Adrenal gland (tissue), 12 donors: ENCODE results near the gene SMG6. TPM values are rescaled to one million over a fixed set of nuclear protein-coding genes. Genes with fewer than 3 reads are reported as not detected.

ENCODE experiments used
- DNase-seq, 7 donors: peaks; one replicate each; pipeline ENCODE4 v3.0.0-alpha.2; 2019 to 2020
- H3K27ac ChIP-seq, 5 donors: fragments of 200-600 bp; sonication (generic) in 4 of 5; 1 replicate in 3 of 5; 2 replicates in 2 of 5; pipeline versions ENCODE4 v1.5.1 to v1.8.0; 2016 to 2020; ENCODE audit warnings: mild to moderate bottlenecking in 1 of 5
- H3K27me3 ChIP-seq: fragments of 200-600 bp; 2 replicates; pipeline ENCODE4 v1.8.0; 2021
- H3K36me3 ChIP-seq, 2 donors: fragments of 200-600 bp; replicated peaks in 1 of 2; 1 replicate in 1 of 2; 2 replicates in 1 of 2; pipeline versions ENCODE4 v1.5.1 to v1.8.0; 2018 to 2022
- H3K4me1 ChIP-seq, 2 donors: fragments of 200-600 bp; replicated peaks in 1 of 2; 1 replicate in 1 of 2; 2 replicates in 1 of 2; pipeline versions ENCODE4 v1.5.1 to v1.8.0; 2018 to 2021
- H3K4me3 ChIP-seq, 4 donors: fragments of 200-600 bp; sonication (generic) in 3 of 4; one replicate each; pipeline ENCODE4 v1.5.1; 2016 to 2018
- H3K9me3 ChIP-seq, 3 donors: fragments of 200-600 bp; sonication (generic) in 1 of 3; replicated peaks in 1 of 3; 1 replicate in 2 of 3; 2 replicates in 1 of 3; pipeline versions ENCODE4 v1.5.1 to v1.8.0; 2016 to 2021
- CTCF ChIP-seq, 6 experiments: fragments of 450-650 bp in 4 of 6; fragments of 200-600 bp in 2 of 6; sonication (generic) in 1 of 6; IDR thresholded peaks; 1 replicate in 5 of 6; 2 replicates in 1 of 6; pipeline versions ENCODE4 v1.5.1 to v1.8.0; 2016 to 2021; ENCODE audit warnings: antibody characterized with exemption in 6 of 6, mild to moderate bottlenecking in 2 of 6, moderate library complexity in 1 of 6
- POLR2A ChIP-seq, 2 donors: fragments of 450-650 bp; IDR thresholded peaks; one replicate each; pipeline ENCODE4 v1.6.1; 2017; ENCODE audit warnings: antibody characterized with exemption in 2 of 2, mild to moderate bottlenecking in 2 of 2, moderate library complexity in 1 of 2
- WGBS, 4 donors: extraction: QIAGEN DNeasy Blood & Tissue Kit in 2 of 4; methylation state at CpG; one replicate each; pipeline versions ENCODE4 v1.1.5 to v1.1.7; 2013 to 2017; 5-methylcytosine and 5-hydroxymethylcytosine counted together
- intact Hi-C, 2 donors: fragments of 100-400 bp; cut with DNase I; formaldehyde crosslinking; loops; one replicate each; pipeline versions ENCODE4 v1.14.1 to v1.15.0; 2022 to 2023
- polyA plus RNA-seq, 3 donors: library from polyadenylated mRNA; stranded (reverse); fragments of 200-250 nt in 2 of 3; fragments of 350-450 nt in 1 of 3; fragmentation: Illumina TruSeq in 1 of 3; extraction: RNeasy Lipid Tissue Mini Kit (QIAGEN cat#74804) in 1 of 3; gene quantifications; one replicate each; pipeline ENCODE4 v1.2.3, GENCODE V29; 2013 to 2014
- total RNA-seq, 9 donors: library from RNA; depleted of rRNA in 4 of 9; stranded (reverse); fragments of >200 nt in 4 of 9; fragments of 120-200 nt in 1 of 9; fragmentation: NEBNext Ultra II Directional in 1 of 9; extraction: Animal tissue kit (Norgen Biotek cat#: 25700) in 1 of 9; gene quantifications; one replicate each; pipeline versions ENCODE4 v1.1.0 to v1.2.4, GENCODE V29; 2013 to 2023
- donor health status: healthy with polysubstance abuse.
- donor health status: Bipolar disorder and iron deficiency.
- donor health status: DM: yes; HTN: yes; CAD: no.
- donor health status: DM: no; HTN: no; CAD: no.
- donor health status: DM: no; HTN: no; CAD: no.
- donor health status: DM: yes; HTN: yes; CAD: no.

The SMG6 gene
- total and polyA plus RNA-seq, 12 donors, result 15.9 to 85.1 (median 44.0) TPM

GRCh38 chr17:2106308-2106955 lies 197.2 kb downstream of the SMG6 start:
- TF ChIP-seq POLR2A (IDR thresholded peaks at IDR 0.05) (no peak), CTCF (IDR thresholded peaks at IDR 0.05) (no peak)
- H3K27me3 ChIP-seq, result no peaks in the 10 kb centered on the region
- H3K9me3 ChIP-seq, result no peaks in the 10 kb centered on the region
- no peak overlapping the region for H3K4me3 ChIP-seq
- 55 to 63% (median 59%) methylated on average over 11 of the region's 11 CpGs for WGBS, 4 donors
- H3K4me1 ChIP-seq, result peaks cover 0 to 26% of the 10 kb centered on the region in 2 donors
- DNase-seq, result peak in 1 of 7 donors; percentile 3
- peak overlapping the region in 4 of 5 donors; percentile 19 to 75 (median 42) for H3K27ac ChIP-seq
- H3K36me3 ChIP-seq, result no peaks in the 10 kb centered on the region
- intact Hi-C loops, result no loop called here

GRCh38 chr17:2105663-2106062 lies 197.9 kb downstream of the SMG6 start:
- H3K36me3 ChIP-seq, result no peaks in the 10 kb centered on the region
- DNase-seq, result no peak
- H3K27me3 ChIP-seq, result no peaks in the 10 kb centered on the region
- H3K27ac ChIP-seq, result peak overlapping the region in 2 of 5 donors; percentile 53 to 75
- intact Hi-C loops, result no loop called here
- TF ChIP-seq POLR2A (IDR thresholded peaks at IDR 0.05) (no peak), CTCF (IDR thresholded peaks at IDR 0.05) (no peak)
- H3K4me1 ChIP-seq, result peaks cover 0 to 33% of the 10 kb centered on the region in 2 donors
- no peaks in the 10 kb centered on the region for H3K9me3 ChIP-seq
- H3K4me3 ChIP-seq, result no peak overlapping the region
- 82 to 100% (median 87%) methylated on average over 1 of the region's 1 CpG for WGBS, 4 donors

GRCh38 chr17:2102931-2103809 lies 200.4 kb downstream of the SMG6 start:
- no peak overlapping the region for H3K4me3 ChIP-seq
- intact Hi-C loops, result no loop called here
- H3K27ac ChIP-seq, result peak overlapping the region in 2 of 5 donors; percentile 31 to 32
- no peaks in the 10 kb centered on the region for H3K9me3 ChIP-seq
- H3K36me3 ChIP-seq, result no peaks in the 10 kb centered on the region
- TF ChIP-seq CTCF (IDR thresholded peaks at IDR 0.05) (no peak), POLR2A (IDR thresholded peaks at IDR 0.05) (no peak)
- peak in 1 of 7 donors; percentile 26 for DNase-seq
- no peaks in the 10 kb centered on the region for H3K27me3 ChIP-seq
- peaks cover 0 to 33% of the 10 kb centered on the region in 2 donors for H3K4me1 ChIP-seq
- 80 to 92% (median 88%) methylated on average over 9 of the region's 9 CpGs for WGBS, 4 donors

GRCh38 chr17:2101448-2102257 lies 201.9 kb downstream of the SMG6 start:
- Histone ChIP-seq H3K9me3 (no peaks in the 10 kb centered on the region), H3K27ac (peak overlapping the region in 2 of 5 donors; percentile 29 to 40), H3K4me1 (peaks cover 0 to 28% of the 10 kb centered on the region in 2 donors), H3K36me3 (no peaks in the 10 kb centered on the region), H3K27me3 (no peaks in the 10 kb centered on the region), H3K4me3 (no peak overlapping the region)
- intact Hi-C loops, result no loop called here
- TF ChIP-seq CTCF (IDR thresholded peaks at IDR 0.05) (no peak), POLR2A (IDR thresholded peaks at IDR 0.05) (no peak)
- WGBS, 4 donors, result 45 to 62% (median 52%) methylated on average over 9 to 15 of the region's 15 CpGs
- peak; percentile 56 to 89 (median 80) for DNase-seq
